ENCODE data around the gene ERCC6L2. TPM values are rescaled to one million over a fixed set of nuclear protein-coding genes. Genes with fewer than 3 reads are reported as not detected.

Gene ERCC6L2
- 78.9 and 102 TPM in 2 replicates for total RNA-seq

GRCh38 chr9:95875305-95876137, at the start of gene ERCC6L2:
ERCC6L2 (plus strand) TSS chr9:95875691; CDS start chr9:95876039, 348 bp downstream.
- peak; percentile 99 for DNase-seq (ENCODE audit: low read depth)

GRCh38 chr9:95826183-95826838, 49.2 kb upstream of the ERCC6L2 start:
- H3K4me3 ChIP-seq (ENCODE audit: low read depth, low read length): no peak overlapping the region
- TF ChIP-seq CTCF (IDR thresholded peaks at IDR 0.05; ENCODE audit: insufficient read depth, low read depth, low read length): no peak
- no peak for DNase-seq (ENCODE audit: low read depth)

More at GRCh38 chr9:95875305-95876137, at the start of gene ERCC6L2:
- H3K4me3 ChIP-seq (ENCODE audit: low read depth, low read length): no peak within 1 kb of the TSS
- TF ChIP-seq CTCF (IDR thresholded peaks at IDR 0.05; ENCODE audit: insufficient read depth, low read depth, low read length): no peak

GRCh38 chr9:95830768-95831167, 44.7 kb upstream of the ERCC6L2 start:
- no peak for DNase-seq (ENCODE audit: low read depth)
- H3K4me3 ChIP-seq (ENCODE audit: low read depth, low read length): no peak overlapping the region
- TF ChIP-seq CTCF (IDR thresholded peaks at IDR 0.05; ENCODE audit: insufficient read depth, low read depth, low read length): no peak

- no peak for TF ChIP-seq CTCF (IDR thresholded peaks at IDR 0.05; ENCODE audit: insufficient read depth, low read depth, low read length)
- no peak for DNase-seq (ENCODE audit: low read depth)
- no peak overlapping the region for H3K4me3 ChIP-seq (ENCODE audit: low read depth, low read length)
These were observed 43.7 kb upstream of the ERCC6L2 start for GRCh38 chr9:95831810-95832209.

GRCh38 chr9:95833546-95834178, 41.8 kb upstream of the ERCC6L2 start:
- no peak for DNase-seq (ENCODE audit: low read depth)
- no peak overlapping the region for H3K4me3 ChIP-seq (ENCODE audit: low read depth, low read length)
- no peak for TF ChIP-seq CTCF (IDR thresholded peaks at IDR 0.05; ENCODE audit: insufficient read depth, low read depth, low read length)

- no peak overlapping the region for H3K4me3 ChIP-seq (ENCODE audit: low read depth, low read length)
- DNase-seq (ENCODE audit: low read depth): peak; percentile 91
- no peak for TF ChIP-seq CTCF (IDR thresholded peaks at IDR 0.05; ENCODE audit: insufficient read depth, low read depth, low read length)
These were observed 41.1 kb upstream of the ERCC6L2 start for GRCh38 chr9:95834281-95834907.
